Right renal pelvis (tissue), 4 donors: ENCODE measurements around the gene WNK2. TPM values are rescaled to one million over a fixed set of nuclear protein-coding genes. Genes with fewer than 3 reads are reported as not detected.

Experiments
- DNase-seq, 4 donors: peaks; one replicate each; pipeline ENCODE4 v3.0.0-alpha.2; 2013; ENCODE audit warnings: low read depth in 4 of 4, low spot score in 3 of 4, missing footprints in 1 of 4
- polyA plus RNA-seq, 4 donors: library from polyadenylated mRNA; unstranded; fragments of 120-200 nt; gene quantifications; one replicate each; pipeline ENCODE4 v1.2.1, GENCODE V29; 2013; ENCODE audit not compliant: insufficient read length in 4 of 4

Gene WNK2
- polyA plus RNA-seq, 4 donors: 13.2 to 23.8 (median 19.6) TPM

DNA sequence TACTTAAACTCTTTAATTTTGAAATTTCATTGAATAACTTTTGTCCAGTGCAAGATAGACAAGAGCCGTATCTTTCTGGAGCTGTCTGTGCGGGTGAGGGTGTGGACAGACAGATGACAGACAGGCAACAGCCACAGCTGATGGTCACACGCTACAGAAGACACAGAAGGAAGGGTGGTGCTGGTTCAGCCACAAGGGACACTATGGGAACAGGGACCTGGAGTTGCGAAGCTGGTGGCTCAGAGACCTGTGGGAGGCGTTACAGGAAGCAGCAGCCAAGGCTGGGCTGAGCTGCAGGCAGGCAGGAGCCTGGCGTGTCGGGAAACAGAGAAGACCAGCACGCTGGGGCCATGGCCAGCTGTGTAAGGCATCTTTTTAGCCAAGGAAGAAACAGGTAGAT lies 104.4 kb downstream of the WNK2 start:
- no peak for DNase-seq

- DNase-seq: no peak
Observed at GRCh38 chr9:93288891-93289883, 105.2 kb downstream of the WNK2 start.

DNA sequence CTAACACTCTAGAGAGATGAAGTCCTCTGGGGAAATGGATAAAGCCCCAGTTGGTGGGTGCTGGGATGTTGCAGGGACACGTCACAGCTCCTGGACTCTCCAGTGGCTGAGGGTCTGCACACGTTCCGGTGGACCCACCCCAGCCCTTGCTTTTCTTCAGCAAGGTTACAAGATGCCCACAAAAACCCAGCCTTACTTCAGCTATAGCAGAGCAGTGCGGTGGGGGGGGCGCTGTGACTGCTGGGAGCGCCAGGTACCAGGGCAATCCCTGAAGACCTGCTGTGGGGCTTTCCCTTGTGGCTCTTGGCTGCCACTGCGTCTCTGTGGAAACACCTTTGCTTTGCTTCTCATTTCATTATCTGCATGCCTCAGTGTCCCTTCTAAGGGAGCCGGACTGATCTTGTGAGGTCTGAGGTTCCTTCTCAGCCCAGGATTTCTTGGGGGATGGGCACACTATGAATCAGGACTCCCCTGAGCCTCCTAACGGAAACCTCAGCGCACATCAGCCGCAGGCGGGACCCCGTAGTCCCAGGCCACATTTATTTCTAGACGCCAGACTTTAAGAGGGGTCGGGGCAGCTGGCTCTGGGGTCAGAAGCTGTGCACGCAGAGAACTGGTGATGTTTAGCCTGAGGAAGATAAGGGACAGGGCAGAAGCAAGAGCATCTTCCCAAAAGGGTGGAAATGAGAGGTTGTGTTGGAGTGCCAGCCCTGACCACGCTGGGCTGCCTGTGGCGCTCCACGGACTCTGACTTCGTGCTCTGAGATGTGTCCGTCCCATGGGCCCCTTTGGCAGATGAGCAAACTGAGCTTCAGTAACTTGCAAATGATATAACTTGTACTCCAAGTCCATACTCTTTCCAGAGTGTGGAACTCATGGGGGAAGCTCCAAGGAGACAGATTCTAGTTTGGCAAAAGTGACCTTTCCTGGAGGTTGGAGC lies 106.8 kb downstream of the WNK2 start:
- DNase-seq: no peak

DNA sequence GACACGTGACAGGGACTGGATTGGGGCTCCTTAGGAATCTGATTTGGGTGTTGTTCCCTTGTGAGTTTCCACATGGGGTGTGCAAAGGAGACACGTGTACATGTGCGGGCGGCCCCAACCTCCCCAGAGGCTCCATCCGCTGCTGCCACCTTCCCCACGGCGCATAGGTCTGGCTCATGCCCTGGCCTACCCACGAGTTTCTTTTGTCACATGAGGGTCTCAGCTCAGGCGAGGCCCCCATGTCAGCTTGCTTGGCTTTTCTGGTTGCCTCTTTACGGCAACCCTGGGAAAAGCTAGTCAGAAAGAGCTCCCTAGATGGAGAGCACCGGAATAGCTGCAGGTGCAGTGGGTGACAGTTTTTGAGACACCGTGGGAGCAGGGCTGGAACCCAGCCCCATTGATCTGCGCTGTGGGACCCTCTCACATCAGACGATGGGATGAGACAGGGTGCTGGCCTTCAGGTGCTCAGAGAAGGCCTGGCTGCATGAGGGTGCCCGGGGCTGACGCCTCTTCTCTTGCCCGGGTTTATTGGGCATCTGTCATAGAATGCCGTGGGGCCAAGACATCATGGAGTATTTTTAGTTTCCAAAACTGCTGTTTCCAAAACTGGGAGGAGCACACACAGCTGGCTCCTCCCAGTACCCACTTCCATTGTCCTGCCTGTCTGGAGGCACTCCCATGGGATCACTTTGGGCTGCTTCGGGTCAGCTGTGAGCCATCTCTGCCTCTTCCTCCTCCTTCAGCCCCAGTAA lies 107.8 kb downstream of the WNK2 start:
- no peak for DNase-seq

DNA sequence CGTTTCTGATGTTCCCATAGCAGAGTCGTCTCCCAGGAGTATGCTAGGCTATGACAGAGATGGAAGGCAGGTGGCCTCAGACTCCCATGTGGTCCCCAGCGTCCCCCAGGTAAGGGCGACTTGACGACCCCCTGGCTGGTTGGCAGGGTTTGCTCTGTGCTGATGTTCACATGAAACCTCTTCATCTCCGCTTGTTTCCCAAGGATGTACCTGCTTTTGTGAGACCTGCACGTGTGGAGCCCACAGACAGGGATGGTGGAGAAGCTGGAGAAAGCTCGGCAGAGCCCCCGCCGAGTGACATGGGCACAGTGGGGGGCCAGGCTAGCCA lies 108.3 kb downstream of the WNK2 start:
- no peak for DNase-seq

- no peak for DNase-seq
Observed at GRCh38 chr9:93292664-93293328, 108.9 kb downstream of the WNK2 start.

- DNase-seq: no peak
Observed at GRCh38 chr9:93294011-93294410, 110.1 kb downstream of the WNK2 start.

DNA sequence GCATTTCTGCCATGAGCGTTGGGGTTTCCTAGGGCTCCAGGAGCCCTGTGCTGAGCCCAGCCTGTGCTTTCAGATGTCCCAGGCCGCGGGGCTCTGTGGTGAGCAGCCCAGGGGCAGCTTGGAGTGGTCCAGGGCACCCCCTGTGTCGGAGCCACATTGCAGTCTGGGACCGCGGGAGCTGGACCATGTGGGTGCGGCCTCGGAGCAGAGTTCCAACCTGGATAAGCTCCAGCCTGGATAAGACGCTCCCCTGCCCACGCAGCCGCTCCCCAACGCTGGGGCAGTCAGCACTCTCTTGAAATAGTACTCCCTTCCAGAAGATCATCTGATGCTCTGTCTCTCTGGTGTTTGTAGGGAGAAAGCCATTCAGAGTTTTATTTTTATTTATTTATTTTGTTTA lies 111.1 kb downstream of the WNK2 start:
- DNase-seq: no peak

GRCh38 chr9:93295456-93296076 lies 111.6 kb downstream of the WNK2 start:
- no peak for DNase-seq

DNA sequence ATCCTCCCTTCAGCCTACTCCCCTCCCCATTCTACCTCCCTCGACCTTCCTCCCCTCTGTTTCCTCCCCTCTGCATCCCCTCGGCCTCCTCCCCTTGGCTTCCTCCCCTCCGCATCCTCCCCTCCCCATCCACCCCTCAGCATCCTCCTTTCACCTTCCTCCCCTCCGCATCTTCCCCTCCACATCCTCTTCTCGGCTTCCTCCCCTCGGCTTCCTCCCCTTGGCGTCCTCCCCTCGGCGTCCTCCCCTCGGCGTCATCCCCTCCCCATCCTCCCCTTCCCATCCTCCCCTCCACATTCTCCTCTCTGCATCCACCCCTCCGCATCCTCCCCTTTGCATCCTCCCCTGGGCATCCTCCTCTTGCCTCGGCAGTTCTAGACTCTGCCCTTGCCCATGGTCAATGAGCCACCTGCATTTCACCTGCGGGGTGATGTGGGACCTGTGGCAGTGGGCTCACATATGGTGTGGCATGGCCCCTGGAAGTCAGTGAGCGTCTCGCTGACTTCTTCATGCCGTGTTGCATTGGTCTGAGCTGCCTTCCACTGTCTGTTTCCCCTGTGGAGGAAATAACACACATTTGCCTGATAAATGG lies 113.0 kb downstream of the WNK2 start:
- no peak for DNase-seq

- no peak for DNase-seq
Observed at GRCh38 chr9:93297659-93298497, 113.9 kb downstream of the WNK2 start.

DNA sequence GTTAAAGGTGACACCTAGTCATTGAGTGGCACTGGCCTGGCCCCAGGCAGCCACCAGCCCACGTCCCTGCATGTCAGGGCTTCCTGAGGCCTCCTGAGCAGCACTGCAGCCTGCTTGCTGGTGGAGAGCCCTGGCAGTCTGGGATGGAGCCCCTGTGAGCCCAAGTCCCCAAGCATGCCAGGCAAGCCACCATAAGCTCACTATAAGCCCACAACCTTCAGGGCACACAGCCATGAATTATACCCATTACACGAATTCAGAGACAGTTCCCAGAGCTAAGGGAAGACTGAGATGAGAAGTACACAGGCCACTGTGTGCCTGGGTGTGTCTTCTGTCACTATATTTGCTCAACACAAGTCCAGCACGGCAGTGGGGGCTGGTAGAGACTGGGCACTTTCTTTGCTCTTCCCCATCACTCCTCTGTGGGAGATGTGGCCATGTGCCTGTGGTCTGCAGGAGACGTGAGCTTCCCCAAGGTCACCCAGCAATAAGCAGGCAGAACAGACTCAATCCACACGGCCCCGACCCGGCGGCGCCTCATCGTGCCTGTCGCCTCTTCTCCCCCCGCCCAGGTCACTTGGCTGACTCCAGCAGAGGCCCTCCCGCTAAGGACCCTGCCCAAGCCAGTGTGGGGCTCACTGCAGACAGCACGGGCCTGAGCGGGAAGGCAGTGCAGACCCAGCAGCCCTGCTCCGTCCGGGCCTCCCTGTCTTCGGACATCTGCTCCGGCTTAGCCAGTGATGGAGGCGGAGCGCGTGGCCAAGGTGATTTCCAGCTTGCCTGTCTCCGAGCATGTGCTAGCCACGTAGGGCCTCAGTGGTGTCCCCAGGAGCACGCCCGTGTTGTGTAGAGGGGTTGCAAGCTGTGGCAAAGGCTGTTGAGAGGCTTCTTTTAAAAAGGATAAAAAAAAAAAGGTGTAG lies 114.8 kb downstream of the WNK2 start:
- DNase-seq: no peak

GRCh38 chr9:93299418-93300174 lies 115.7 kb downstream of the WNK2 start:
- no peak for DNase-seq

DNA sequence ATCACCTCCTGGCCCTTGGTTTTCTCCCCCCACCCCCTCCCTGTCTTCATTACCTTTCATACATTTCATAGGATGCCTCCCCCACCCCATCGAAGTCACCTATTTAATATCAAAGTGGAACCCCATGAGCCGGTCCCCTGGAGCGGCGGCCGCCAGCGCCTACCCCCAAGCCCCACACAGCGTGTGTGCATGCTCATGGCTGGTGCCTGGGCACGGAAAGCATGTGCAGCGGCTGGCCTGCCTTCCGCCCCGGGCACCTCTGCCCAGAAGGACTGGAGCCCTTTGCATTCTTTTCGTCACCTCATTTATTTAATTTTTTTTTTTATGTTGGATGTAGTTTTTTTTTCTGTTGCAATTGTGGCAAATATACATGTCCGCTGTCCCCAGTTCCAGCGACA lies 116.2 kb downstream of the WNK2 start:
- no peak for DNase-seq

DNA sequence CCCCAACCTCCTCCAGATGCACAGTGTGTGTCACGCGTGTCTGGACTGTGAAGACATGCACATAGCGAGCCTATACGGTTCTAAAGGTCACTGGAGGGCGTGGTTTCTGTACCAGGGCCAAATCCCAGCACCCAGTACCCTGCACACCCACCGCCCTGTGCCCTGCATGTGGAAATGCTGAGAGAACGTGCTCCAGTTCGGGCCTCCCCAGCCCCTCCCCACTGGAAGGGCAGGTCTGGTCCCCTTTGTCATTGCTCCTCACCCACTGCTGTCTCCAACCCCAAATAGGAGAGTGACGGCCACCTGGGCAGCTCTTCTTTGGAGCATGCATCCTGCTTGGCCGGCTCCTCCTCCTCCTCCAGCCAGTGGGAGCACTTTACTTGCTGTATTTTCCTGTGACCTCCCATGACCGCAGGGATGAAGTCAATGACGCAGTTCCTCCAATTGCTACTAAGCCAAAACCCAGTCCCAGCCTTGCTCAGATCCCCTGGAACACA lies 116.7 kb downstream of the WNK2 start:
- DNase-seq: no peak

DNA sequence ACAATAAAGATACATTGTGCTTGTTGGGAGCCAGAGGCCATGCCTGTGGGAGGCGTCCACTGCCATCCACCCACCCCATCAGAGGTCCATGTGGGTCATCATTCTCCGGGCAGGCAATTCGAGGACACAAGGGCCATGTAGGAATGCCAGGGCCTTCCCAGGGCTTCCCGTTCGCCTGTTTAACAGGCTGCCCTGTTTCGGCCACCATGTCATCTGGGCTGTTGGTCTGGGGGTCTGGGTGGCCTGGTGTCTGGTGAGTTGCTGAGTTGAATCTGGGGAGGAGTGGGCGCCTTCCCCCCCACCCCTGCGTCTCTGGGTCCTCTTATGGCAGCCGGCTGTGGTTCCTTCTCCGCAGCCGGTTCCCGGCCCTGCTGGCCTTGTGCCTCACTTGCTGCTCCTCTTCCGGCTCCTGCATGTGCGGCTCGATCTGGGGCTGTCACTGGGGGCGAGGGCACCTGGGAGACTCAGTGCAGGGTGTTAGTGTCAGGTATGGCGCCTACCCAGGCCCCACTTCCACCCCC lies 117.4 kb downstream of the WNK2 start:
- no peak for DNase-seq
